Activated T-cell treated with anti-CD3 and anti-CD28 coated beads, Interleukin-2, amount 50 U/mL, for 72 hours (primary cell): Measurements from ENCODE around the gene NCOA7. TPM values are rescaled to one million over a fixed set of nuclear protein-coding genes. Genes with fewer than 3 reads are reported as not detected.
A peak's percentile ranks its signal among the peaks of the same experiment; 100 is the strongest.
"Not testable (repeated sequence)": the region's sequence is repeated elsewhere in the genome, so short reads cannot be mapped to it uniquely, and the experiment has no call there.

Experiments
- ATAC-seq, 2 donors: fragments of 150-1000 bp; cut with Tn5 transposase; replicated peaks in 1 of 2; 2 replicates each; pipeline ENCODE4 v1.10.0; 2021; ENCODE audit warnings: moderate library complexity in 2 of 2, mild to moderate bottlenecking in 1 of 2
- DNase-seq, 2 donors: peaks; one replicate each; pipeline ENCODE4 v3.0.0; 2021 to 2022; ENCODE audit warnings: mixed read lengths in 1 of 2
- H3K27ac Mint-ChIP-seq: one replicate; pipeline ENCODE4 v1.8.0; 2022; ENCODE audit warnings: mild to moderate bottlenecking, moderate library complexity, mixed read lengths
- H3K27me3 Mint-ChIP-seq: one replicate; pipeline ENCODE4 v1.8.0; 2022; ENCODE audit warnings: low read depth, mixed read lengths
- H3K36me3 Mint-ChIP-seq, 2 donors: one replicate each; pipeline ENCODE4 v1.8.0; 2022; ENCODE audit warnings: mixed read lengths in 2 of 2, mild to moderate bottlenecking in 1 of 2; ENCODE audit not compliant: insufficient read depth in 2 of 2
- H3K4me1 Mint-ChIP-seq: one replicate; pipeline ENCODE4 v1.8.0; 2022; ENCODE audit warnings: low read depth, mixed read lengths
- H3K4me3 Mint-ChIP-seq, 2 donors: one replicate each; pipeline ENCODE4 v1.8.0; 2022; ENCODE audit warnings: mild to moderate bottlenecking in 2 of 2, mixed read lengths in 2 of 2, moderate library complexity in 2 of 2
- H3K9me3 Mint-ChIP-seq, 2 donors: one replicate each; pipeline ENCODE4 v1.8.0; 2022; ENCODE audit warnings: mixed read lengths in 2 of 2
- total RNA-seq, 2 donors: library from RNA; stranded (reverse); gene quantifications; one replicate each; pipeline ENCODE4 v1.2.3, GENCODE V29; 2022

NCOA7 gene
- total RNA-seq, 2 donors from 2014 or later = 59.6 to 69.1 TPM

GRCh38 chr6:125804264-125804663, 13.5 kb downstream of the NCOA7 start:
- peaks cover 69% of the 10 kb centered on the region for H3K4me1 Mint-ChIP-seq
- peak; percentile 43 to 56 for DNase-seq
- no peaks in the 10 kb centered on the region for H3K9me3 Mint-ChIP-seq
- H3K27ac Mint-ChIP-seq = peak overlapping the region; percentile 52
- H3K36me3 Mint-ChIP-seq = peaks cover 3 to 21% of the 10 kb centered on the region in 2 donors
- no peaks in the 10 kb centered on the region for H3K27me3 Mint-ChIP-seq
- peak; percentile 89 to 92 for ATAC-seq
- H3K4me3 Mint-ChIP-seq = peak overlapping the region; percentile 25 to 53

- H3K27me3 Mint-ChIP-seq, H3K9me3 Mint-ChIP-seq, ATAC-seq, DNase-seq, H3K27ac Mint-ChIP-seq, H3K4me3 Mint-ChIP-seq: not testable (repeated sequence)
- H3K4me1 Mint-ChIP-seq = peaks cover 70% of the 10 kb centered on the region
- peaks cover 3 to 19% of the 10 kb centered on the region in 2 donors for H3K36me3 Mint-ChIP-seq
These were observed 14.2 kb downstream of the NCOA7 start for GRCh38 chr6:125804866-125805425.

GRCh38 chr6:125806813-125807212, 16.1 kb downstream of the NCOA7 start:
- ATAC-seq (no peak), DNase-seq (no peak)
- no peaks in the 10 kb centered on the region for H3K27me3 Mint-ChIP-seq
- H3K4me1 Mint-ChIP-seq = peaks cover 80% of the 10 kb centered on the region
- H3K4me3 Mint-ChIP-seq = peak overlapping the region; percentile 62 to 89
- H3K27ac Mint-ChIP-seq = peak overlapping the region; percentile 58
- peaks cover 3 to 19% of the 10 kb centered on the region in 2 donors for H3K36me3 Mint-ChIP-seq
- no peaks in the 10 kb centered on the region for H3K9me3 Mint-ChIP-seq

GRCh38 chr6:125807293-125807692, 16.5 kb downstream of the NCOA7 start:
- H3K4me1 Mint-ChIP-seq = peaks cover 81% of the 10 kb centered on the region
- peak overlapping the region; percentile 58 for H3K27ac Mint-ChIP-seq
- peak overlapping the region; percentile 62 to 89 for H3K4me3 Mint-ChIP-seq
- no peaks in the 10 kb centered on the region for H3K9me3 Mint-ChIP-seq
- DNase-seq (peak in 1 of 2 donors; percentile 34), ATAC-seq (peak; percentile 67 to 72)
- H3K27me3 Mint-ChIP-seq = no peaks in the 10 kb centered on the region
- peaks cover 3 to 16% of the 10 kb centered on the region in 2 donors for H3K36me3 Mint-ChIP-seq

- H3K27me3 Mint-ChIP-seq = no peaks in the 10 kb centered on the region
- peaks cover 7 to 14% of the 10 kb centered on the region in 2 donors for H3K36me3 Mint-ChIP-seq
- peak overlapping the region; percentile 31 to 89 for H3K4me3 Mint-ChIP-seq
- peak overlapping the region; percentile 6 for H3K27ac Mint-ChIP-seq
- ATAC-seq = no peak
- peaks cover 81% of the 10 kb centered on the region for H3K4me1 Mint-ChIP-seq
- DNase-seq = no peak
- no peaks in the 10 kb centered on the region for H3K9me3 Mint-ChIP-seq
These were observed 17.3 kb downstream of the NCOA7 start for GRCh38 chr6:125808060-125808459.

DNA sequence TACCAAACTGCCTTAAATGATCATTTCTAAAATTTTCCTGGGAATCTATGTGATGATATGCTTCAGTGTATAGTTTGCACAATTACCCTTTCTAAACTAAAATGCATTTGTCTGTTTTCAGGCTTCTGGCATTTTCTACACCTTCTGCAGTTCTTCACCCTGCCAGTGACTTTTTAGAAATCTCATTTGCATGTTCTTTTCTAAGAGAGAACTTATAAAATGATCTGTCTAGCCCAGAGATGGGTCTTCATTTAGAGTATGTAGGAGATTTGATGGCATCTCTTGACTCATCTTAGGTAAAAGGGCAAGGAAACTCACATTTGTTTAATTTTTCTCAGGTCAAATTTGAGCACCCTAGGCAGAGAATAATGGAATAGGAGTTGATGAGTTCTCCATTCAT, 17.8 kb downstream of the NCOA7 start:
- no peak for DNase-seq
- Mint-ChIP-seq H3K4me1 (peaks cover 77% of the 10 kb centered on the region), H3K36me3 (peaks cover 7 to 14% of the 10 kb centered on the region in 2 donors), H3K9me3 (no peaks in the 10 kb centered on the region), H3K4me3 (peak overlapping the region in 1 of 2 donors; percentile 89), H3K27me3 (no peaks in the 10 kb centered on the region), H3K27ac (no peak overlapping the region)
- no peak for ATAC-seq

DNA sequence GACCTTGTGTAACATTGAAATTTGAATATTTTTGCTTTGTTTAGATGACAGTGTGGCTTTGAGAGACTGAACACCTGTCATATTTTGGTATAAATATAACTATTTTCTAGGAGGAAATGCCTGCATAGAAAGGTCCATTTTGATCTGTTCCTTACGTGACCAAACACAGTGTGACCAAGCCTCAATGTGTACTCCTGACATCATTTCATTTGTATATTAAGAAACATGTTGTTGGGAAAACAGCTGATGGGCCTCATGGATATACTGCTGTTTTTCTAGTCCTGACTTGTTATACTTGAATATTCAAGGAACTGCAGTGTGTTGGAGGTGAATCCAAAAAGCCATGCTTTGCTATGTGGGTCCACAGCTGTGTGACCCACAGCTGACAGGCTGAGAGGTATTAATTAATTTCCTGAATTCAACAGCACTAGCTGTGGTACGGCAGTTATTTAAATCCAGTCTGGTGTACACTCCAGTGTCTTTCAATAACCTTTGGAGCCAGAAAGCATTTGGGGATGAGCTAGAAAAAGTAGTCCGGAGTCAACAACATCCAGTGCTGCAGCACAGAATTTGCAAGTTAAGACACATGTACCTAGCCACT, 18.9 kb downstream of the NCOA7 start:
- Mint-ChIP-seq H3K4me3 (no peak overlapping the region), H3K9me3 (no peaks in the 10 kb centered on the region), H3K27ac (no peak overlapping the region), H3K4me1 (peaks cover 73% of the 10 kb centered on the region), H3K27me3 (no peaks in the 10 kb centered on the region), H3K36me3 (peaks cover 7 to 16% of the 10 kb centered on the region in 2 donors)
- no peak for ATAC-seq
- no peak for DNase-seq

- Mint-ChIP-seq H3K4me1 (peaks cover 77% of the 10 kb centered on the region), H3K36me3 (peaks cover 7 to 19% of the 10 kb centered on the region in 2 donors), H3K27ac (no peak overlapping the region), H3K4me3 (no peak overlapping the region), H3K9me3 (no peaks in the 10 kb centered on the region), H3K27me3 (no peaks in the 10 kb centered on the region)
- ATAC-seq (no peak), DNase-seq (no peak)
These were observed 19.7 kb downstream of the NCOA7 start for GRCh38 chr6:125810445-125810844.

DNA sequence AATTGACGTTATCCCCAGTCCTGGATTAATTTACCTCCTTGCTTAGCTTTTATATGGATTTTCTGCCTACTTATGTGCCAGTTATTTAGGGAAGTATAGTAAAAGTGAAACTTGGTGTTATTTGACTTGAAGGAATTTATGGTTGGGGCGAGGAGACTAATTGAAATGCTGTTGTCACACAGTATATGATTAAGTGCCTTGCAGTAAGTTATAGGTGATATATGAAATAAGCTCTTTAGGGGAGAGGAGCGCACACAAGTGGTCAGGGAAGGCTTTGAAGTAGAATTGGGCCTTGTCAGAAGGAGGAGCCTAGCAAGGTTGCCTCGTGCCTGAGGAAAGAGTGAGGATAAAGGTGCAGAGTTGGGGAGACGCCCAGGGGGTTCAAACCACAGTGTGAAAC, 20.5 kb downstream of the NCOA7 start:
- no peaks in the 10 kb centered on the region for H3K27me3 Mint-ChIP-seq
- no peaks in the 10 kb centered on the region for H3K9me3 Mint-ChIP-seq
- H3K4me1 Mint-ChIP-seq = peaks cover 71% of the 10 kb centered on the region
- no peak for ATAC-seq
- H3K27ac Mint-ChIP-seq = no peak overlapping the region
- H3K4me3 Mint-ChIP-seq = no peak overlapping the region
- no peak for DNase-seq
- peaks cover 8 to 21% of the 10 kb centered on the region in 2 donors for H3K36me3 Mint-ChIP-seq

- Mint-ChIP-seq H3K9me3 (no peaks in the 10 kb centered on the region), H3K36me3 (peaks cover 12 to 29% of the 10 kb centered on the region in 2 donors), H3K27ac (no peak overlapping the region), H3K4me1 (peaks cover 61% of the 10 kb centered on the region), H3K4me3 (no peak overlapping the region), H3K27me3 (no peaks in the 10 kb centered on the region)
- DNase-seq (no peak), ATAC-seq (peak in 1 of 2 donors; percentile 31)
These were observed 21.9 kb downstream of the NCOA7 start for GRCh38 chr6:125812394-125813292.

- ATAC-seq = no peak
- Mint-ChIP-seq H3K4me3 (peak overlapping the region in 1 of 2 donors; percentile 39), H3K27me3 (no peaks in the 10 kb centered on the region), H3K36me3 (peaks cover 11 to 18% of the 10 kb centered on the region in 2 donors), H3K4me1 (peaks cover 54% of the 10 kb centered on the region), H3K9me3 (no peaks in the 10 kb centered on the region), H3K27ac (peak overlapping the region; percentile 85)
- DNase-seq = no peak
These were observed 23.7 kb downstream of the NCOA7 start for GRCh38 chr6:125814481-125814880.

GRCh38 chr6:125815080-125815910, 24.5 kb downstream of the NCOA7 start:
- ATAC-seq = no peak
- Mint-ChIP-seq H3K4me1 (peaks cover 54% of the 10 kb centered on the region), H3K27ac (no peak overlapping the region), H3K9me3 (no peaks in the 10 kb centered on the region), H3K27me3 (no peaks in the 10 kb centered on the region), H3K36me3 (peaks cover 13 to 21% of the 10 kb centered on the region in 2 donors), H3K4me3 (peak overlapping the region in 1 of 2 donors; percentile 40)
- DNase-seq = no peak
